Kidney (tissue), 14 donors: ENCODE measurements around the gene RCC1. TPM values are rescaled to one million over a fixed set of nuclear protein-coding genes. Genes with fewer than 3 reads are reported as not detected.
A peak's percentile ranks its signal among the peaks of the same experiment; 100 is the strongest.

ENCODE experiments used
- DNase-seq, 5 donors: peaks; one replicate each; pipeline ENCODE4 v3.0.0-alpha.2; 2013 to 2020
- FAIRE-seq: peaks from 2 replicates; lab custom pipeline; 2012; peaks lifted over from hg19 to GRCh38; lab: Jason Lieb, UNC
- H3K27ac ChIP-seq, 2 donors: one replicate each; pipeline ENCODE4 v1.7.0; 2013; ENCODE audit warnings: low read depth in 2 of 2, low read length in 2 of 2, inconsistent platforms in 1 of 2
- H3K27me3 ChIP-seq: one replicate; pipeline ENCODE4 v1.7.1; 2013; ENCODE audit warnings: low read length, inconsistent platforms; ENCODE audit not compliant: control insufficient read depth, insufficient read depth
- H3K36me3 ChIP-seq, 3 donors: one replicate each; pipeline versions ENCODE4 v1.7.0 to v1.7.1; 2013; ENCODE audit warnings: low read length in 3 of 3, control low read depth in 1 of 3, inconsistent platforms in 1 of 3; ENCODE audit not compliant: insufficient read depth in 3 of 3, control insufficient read depth in 2 of 3
- H3K4me1 ChIP-seq, 3 donors: one replicate each; pipeline versions ENCODE4 v1.7.0 to v1.7.1; 2013; ENCODE audit warnings: low read length in 3 of 3, inconsistent platforms in 1 of 3, low read depth in 1 of 3; ENCODE audit not compliant: control insufficient read depth in 2 of 3, insufficient read depth in 2 of 3
- H3K4me3 ChIP-seq, 3 donors: one replicate each; pipeline versions ENCODE4 v1.7.0 to v1.8.1; 2013; ENCODE audit warnings: low read length in 3 of 3, control low read depth in 1 of 3, inconsistent platforms in 1 of 3
- H3K9ac ChIP-seq, 3 donors: one replicate each; pipeline versions ENCODE4 v1.7.0 to v1.7.1; 2013; ENCODE audit warnings: low read length in 3 of 3, control low read depth in 1 of 3, inconsistent platforms in 1 of 3
- H3K9me3 ChIP-seq, 3 donors: one replicate each; pipeline versions ENCODE4 v1.7.0 to v1.7.1; 2013; ENCODE audit warnings: low read length in 3 of 3, control low read depth in 1 of 3, inconsistent platforms in 1 of 3; ENCODE audit not compliant: control insufficient read depth in 2 of 3, insufficient read depth in 1 of 3
- CTCF ChIP-seq: IDR thresholded peaks from 3 replicates; pipeline ENCODE4 v1.5.1; 2012; ENCODE audit warnings: mild to moderate bottlenecking, moderate library complexity, borderline replicate concordance; ENCODE audit not compliant: insufficient read depth; ENCODE audit errors: extremely low read depth
- intact Hi-C: fragments of 100-400 bp; cut with DNase I; formaldehyde crosslinking; loops from one replicate; pipeline ENCODE4 v1.11.1; 2022
- polyA plus RNA-seq: library from polyadenylated mRNA; stranded (reverse); fragments of 350-450 nt; fragmentation: Illumina TruSeq; extraction: RNeasy Lipid Tissue Mini Kit (QIAGEN cat#74804); gene quantifications from one replicate; pipeline ENCODE4 v1.2.3, GENCODE V29; 2014; ENCODE audit warnings: low read depth, low replicate concordance; ENCODE audit not compliant: insufficient read depth
- total RNA-seq: library from RNA; stranded (reverse); fragmentation: NEBNext Ultra II Directional; extraction: Animal tissue kit (Norgen Biotek cat#: 25700); gene quantifications from one replicate; pipeline ENCODE4 v1.2.1, GENCODE V29; 2021
- donor health status: control.
- donor health status: control.
- donor health status: control.
- donor health status: control.
- donor health status: control.
- donor health status: DM: yes; HTN: yes; CAD: no.
- donor health status: Normal renal cell carcinoma (clear cell type).

RCC1 gene
- total and polyA plus RNA-seq, 2 donors from 2014 or later, result 5.7 to 19.9 TPM

DNA sequence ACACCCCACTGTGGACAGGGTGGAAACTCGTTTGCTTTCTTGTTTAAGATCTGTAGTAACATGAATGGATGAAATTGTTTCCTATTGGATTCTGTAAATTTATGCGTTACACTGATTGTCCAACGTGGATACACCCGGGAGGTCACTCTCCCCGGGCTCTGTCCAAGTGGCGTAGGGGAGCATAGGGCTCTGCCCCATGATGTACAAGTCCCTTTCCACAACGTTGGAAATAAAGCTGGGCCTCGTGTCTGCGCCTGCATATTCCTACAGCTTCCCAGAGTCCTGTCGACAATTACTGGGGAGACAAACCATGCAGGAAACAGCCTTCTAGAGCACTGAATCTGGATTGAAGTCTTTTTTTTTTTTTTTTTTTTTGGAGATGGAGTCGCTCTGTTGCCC is 1.4 kb downstream of the RCC1 start:
- H3K27me3 ChIP-seq, result no peaks in the 10 kb centered on the region
- intact Hi-C loops, result no loop called here
- peaks cover 15 to 29% (median 21%) of the 10 kb centered on the region in 3 donors for H3K36me3 ChIP-seq
- no peak overlapping the region for H3K27ac ChIP-seq
- H3K9ac ChIP-seq, result peak overlapping the region; percentile 50 to 100 (median 98)
- peak in 1 of 5 donors; percentile 8 for DNase-seq
- H3K4me3 ChIP-seq, result peak overlapping the region; percentile 95 to 100 (median 96)
- FAIRE-seq, result no peak
- peaks cover 3 to 15% (median 9%) of the 10 kb centered on the region in 3 donors for H3K4me1 ChIP-seq
- TF ChIP-seq CTCF, result no peak
- H3K9me3 ChIP-seq, result no peaks in the 10 kb centered on the region

GRCh38 chr1:28507646-28508434 is 2.0 kb downstream of the RCC1 start:
- Histone ChIP-seq H3K27ac (no peak overlapping the region), H3K36me3 (peaks cover 15 to 29% (median 21%) of the 10 kb centered on the region in 3 donors), H3K4me1 (peaks cover 3 to 15% (median 9%) of the 10 kb centered on the region in 3 donors), H3K27me3 (no peaks in the 10 kb centered on the region), H3K9me3 (no peaks in the 10 kb centered on the region), H3K9ac (peak overlapping the region in 1 of 3 donors; percentile 59), H3K4me3 (peak overlapping the region; percentile 95 to 100 (median 96))
- DNase-seq (no peak), FAIRE-seq (no peak)
- intact Hi-C loops, result no loop called here
- TF ChIP-seq CTCF, result no peak

DNA sequence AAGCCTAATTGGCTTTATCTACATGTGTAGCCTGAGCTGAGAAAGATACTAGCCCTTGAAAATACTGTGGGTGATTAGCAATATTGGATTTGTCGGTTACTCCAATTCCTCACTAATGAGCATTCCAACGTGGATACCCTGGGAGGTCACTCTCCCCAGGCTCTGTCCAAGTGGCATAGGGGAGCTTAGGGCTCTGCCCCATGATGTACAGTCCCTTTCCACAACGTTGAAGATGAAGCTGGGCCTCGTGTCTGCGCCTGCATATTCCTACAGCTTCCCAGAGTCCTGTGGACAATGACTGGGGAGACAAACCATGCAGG is 2.6 kb downstream of the RCC1 start:
- no peak for TF ChIP-seq CTCF
- H3K4me1 ChIP-seq, result peaks cover 3 to 15% (median 9%) of the 10 kb centered on the region in 3 donors
- intact Hi-C loops, result no loop called here
- peaks cover 15 to 31% (median 21%) of the 10 kb centered on the region in 3 donors for H3K36me3 ChIP-seq
- FAIRE-seq (no peak), DNase-seq (no peak)
- H3K9me3 ChIP-seq, result no peaks in the 10 kb centered on the region
- no peak overlapping the region for H3K27ac ChIP-seq
- peak overlapping the region in 1 of 3 donors; percentile 96 for H3K4me3 ChIP-seq
- H3K9ac ChIP-seq, result peak overlapping the region in 1 of 3 donors; percentile 59
- H3K27me3 ChIP-seq, result no peaks in the 10 kb centered on the region
